Bronchial epithelial cell (primary cell): ENCODE measurements around the gene EPN2. TPM values are rescaled to one million over a fixed set of nuclear protein-coding genes. Genes with fewer than 3 reads are reported as not detected.

ENCODE experiments used
- DNase-seq: peaks from one replicate; pipeline ENCODE4 v3.0.0-alpha.2; 2010; ENCODE audit warnings: low read depth
- FAIRE-seq: peaks from 2 replicates; lab custom pipeline; 2011; peaks lifted over from hg19 to GRCh38; lab: Jason Lieb, UNC
- H3K27me3 ChIP-seq: 2 replicates; pipeline ENCODE4 v1.5.1; 2011; ENCODE audit warnings: low read length; ENCODE audit not compliant: control insufficient read depth, insufficient read depth
- H3K36me3 ChIP-seq: 2 replicates; pipeline ENCODE4 v1.5.1; 2011; ENCODE audit warnings: low read length; ENCODE audit not compliant: control insufficient read depth, insufficient read depth
- H3K4me3 ChIP-seq: 2 replicates; pipeline ENCODE4 v1.5.1; 2011; ENCODE audit warnings: mild to moderate bottlenecking, low read depth, low read length, control low read depth
- CTCF ChIP-seq: IDR thresholded peaks from 2 replicates; pipeline ENCODE4 v1.5.1; 2011; ENCODE audit warnings: mild to moderate bottlenecking, moderate library complexity, low read length, control low read depth, inconsistent platforms; ENCODE audit not compliant: insufficient read depth, severe bottlenecking
- total RNA-seq: library from RNA; depleted of rRNA; stranded (reverse); fragments of >200 nt; gene quantifications from 2 replicates; pipeline ENCODE4 v1.2.1, GENCODE V29; 2014

Gene EPN2
- total RNA-seq, 1 donor from 2014 or later: 13.7 TPM

DNA sequence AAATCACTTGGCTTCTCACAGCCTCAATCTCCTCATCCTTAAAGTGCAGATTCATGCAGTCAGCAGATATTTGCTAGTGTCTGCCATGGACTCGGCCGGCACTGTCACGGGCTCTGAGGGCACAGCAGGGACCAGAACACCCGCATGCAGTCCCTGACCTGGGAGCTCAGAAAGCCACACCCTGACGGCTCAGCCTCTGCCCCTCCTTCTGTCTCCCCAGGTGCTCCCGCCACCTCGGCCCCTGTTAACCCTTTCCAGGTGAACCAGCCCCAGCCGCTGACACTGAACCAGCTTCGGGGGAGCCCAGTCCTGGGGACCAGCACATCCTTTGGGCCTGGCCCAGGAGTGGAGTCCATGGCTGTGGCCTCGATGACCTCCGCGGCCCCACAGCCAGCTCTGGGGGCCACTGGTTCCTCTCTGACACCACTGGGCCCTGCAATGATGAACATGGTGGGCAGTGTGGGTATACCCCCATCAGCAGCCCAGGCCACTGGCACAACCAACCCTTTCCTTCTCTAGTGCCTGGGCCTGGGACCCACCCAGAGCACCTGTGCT is 96.6 kb downstream of the EPN2 start:
- no peak for TF ChIP-seq CTCF
- FAIRE-seq (no peak), DNase-seq (no peak)
- peaks cover 14% of the 10 kb centered on the region for H3K36me3 ChIP-seq
- no peaks in the 10 kb centered on the region for H3K27me3 ChIP-seq
- H3K4me3 ChIP-seq: no peak overlapping the region

DNA sequence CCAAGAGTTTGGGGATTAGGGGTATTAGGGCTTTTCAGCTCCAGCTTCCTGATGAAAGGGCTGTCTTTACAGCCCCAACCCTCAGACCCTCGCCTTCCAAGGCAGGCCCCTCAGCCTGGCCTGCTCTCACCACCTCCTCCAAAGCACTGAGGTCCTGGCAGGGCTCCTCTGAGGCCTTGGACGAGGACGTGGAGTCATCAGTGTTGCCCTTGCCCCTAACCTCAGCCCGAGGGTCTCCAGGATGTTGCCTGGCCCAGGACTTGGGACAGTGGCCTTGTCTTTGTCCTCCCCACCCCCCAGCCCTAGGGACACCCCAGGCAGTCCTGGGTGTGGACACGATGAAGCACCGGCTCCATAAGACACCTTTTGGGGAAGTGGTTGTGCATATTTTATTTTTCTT is 97.2 kb downstream of the EPN2 start:
- Histone ChIP-seq H3K36me3 (peaks cover 12% of the 10 kb centered on the region), H3K27me3 (no peaks in the 10 kb centered on the region), H3K4me3 (no peak overlapping the region)
- FAIRE-seq (no peak), DNase-seq (no peak)
- no peak for TF ChIP-seq CTCF

- no peak for TF ChIP-seq CTCF
- Histone ChIP-seq H3K27me3 (no peaks in the 10 kb centered on the region), H3K36me3 (peaks cover 12% of the 10 kb centered on the region), H3K4me3 (no peak overlapping the region)
- FAIRE-seq (no peak), DNase-seq (no peak)
Observed at GRCh38 chr17:19335951-19336631, 98.9 kb downstream of the EPN2 start.

DNA sequence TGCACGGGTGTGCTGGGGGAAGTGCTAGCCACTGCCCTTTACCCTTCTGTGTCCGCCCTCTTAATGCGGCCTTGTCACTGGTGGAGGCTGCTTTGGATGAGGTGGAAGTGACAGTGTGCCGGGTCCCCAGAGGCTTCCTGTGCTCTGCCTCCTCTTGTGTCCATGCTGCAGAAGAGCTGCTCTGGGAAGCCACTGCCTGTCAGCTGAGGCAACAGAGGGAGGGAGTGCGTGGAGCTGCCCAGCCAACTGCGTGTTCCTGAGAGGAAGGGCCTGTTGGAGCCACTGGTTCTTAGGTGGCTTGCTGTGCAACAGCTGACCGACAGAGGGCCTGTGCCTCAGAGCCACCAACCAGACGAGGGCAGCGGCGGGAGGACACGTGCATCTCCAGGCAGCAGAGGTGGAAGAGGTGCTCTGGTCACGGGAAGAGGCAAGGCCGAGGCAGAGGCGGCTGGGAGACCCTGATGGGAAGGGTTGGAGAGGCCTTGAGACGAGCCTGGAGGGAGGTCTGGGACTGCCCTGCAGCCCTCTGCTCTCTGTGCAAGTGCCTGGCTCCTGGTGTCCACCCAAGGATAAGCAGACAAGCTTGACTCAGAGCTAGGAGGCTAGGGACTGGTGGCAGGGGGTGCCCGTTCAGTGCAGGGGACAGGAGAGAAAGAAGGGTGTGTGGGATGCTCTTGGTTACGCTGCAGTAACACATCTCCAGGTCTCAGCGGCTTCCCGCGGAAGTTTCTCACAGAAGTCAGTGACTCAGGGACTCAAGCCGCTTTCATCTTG is 100.0 kb downstream of the EPN2 start:
- DNase-seq (no peak), FAIRE-seq (no peak)
- Histone ChIP-seq H3K4me3 (no peak overlapping the region), H3K36me3 (peaks cover 6% of the 10 kb centered on the region), H3K27me3 (no peaks in the 10 kb centered on the region)
- peak; percentile 15 for TF ChIP-seq CTCF

- Histone ChIP-seq H3K27me3 (no peaks in the 10 kb centered on the region), H3K36me3 (peaks cover 3% of the 10 kb centered on the region), H3K4me3 (no peak overlapping the region)
- no peak for TF ChIP-seq CTCF
- FAIRE-seq: no peak
- DNase-seq: no peak
Observed at GRCh38 chr17:19337712-19338023, 100.5 kb downstream of the EPN2 start.
